Stimulated activated CD4-positive, alpha-beta T cell treated with anti-CD3 and anti-CD28 coated beads, Interleukin-2, amount 100 ng/mL, for 24 hours (primary cell): ENCODE data around the gene KAZN.

Experiments
- DNase-seq, 2 donors: peaks; one replicate each; pipeline ENCODE4 v3.0.0-alpha.2; 2020

The KAZN gene

GRCh38 chr1:15047237-15047636, 448.8 kb downstream of the KAZN start:
- DNase-seq, result no peak

- DNase-seq, result no peak
Observed at GRCh38 chr1:15048437-15048980, 450.0 kb downstream of the KAZN start.

GRCh38 chr1:15049067-15049466, 450.6 kb downstream of the KAZN start:
- DNase-seq, result no peak

- DNase-seq, result no peak
Observed at GRCh38 chr1:15051882-15052528, 453.5 kb downstream of the KAZN start.

- no peak for DNase-seq
Observed at GRCh38 chr1:15053153-15053552, 454.7 kb downstream of the KAZN start.

- DNase-seq, result no peak
Observed at GRCh38 chr1:15055736-15056415, 457.4 kb downstream of the KAZN start.

- no peak for DNase-seq
Observed at GRCh38 chr1:15056515-15057285, 458.2 kb downstream of the KAZN start.

- DNase-seq, result no peak
Observed at GRCh38 chr1:15057834-15058233, 459.3 kb downstream of the KAZN start.

GRCh38 chr1:15058261-15058660, 459.8 kb downstream of the KAZN start:
- DNase-seq, result no peak

- DNase-seq, result no peak
Observed at GRCh38 chr1:15060104-15060503, 461.6 kb downstream of the KAZN start.

GRCh38 chr1:15062479-15063099, 464.1 kb downstream of the KAZN start:
- no peak for DNase-seq

- no peak for DNase-seq
Observed at GRCh38 chr1:15063346-15063745, 464.9 kb downstream of the KAZN start.

- DNase-seq, result no peak
Observed at GRCh38 chr1:15063783-15064182, 465.3 kb downstream of the KAZN start.

- DNase-seq, result no peak
Observed at GRCh38 chr1:15064217-15064929, 465.9 kb downstream of the KAZN start.

- DNase-seq, result no peak
Observed at GRCh38 chr1:15065291-15065690, 466.8 kb downstream of the KAZN start.

- DNase-seq, result no peak
Observed at GRCh38 chr1:15065736-15066135, 467.3 kb downstream of the KAZN start.

- DNase-seq, result no peak
Observed at GRCh38 chr1:15066191-15066590, 467.7 kb downstream of the KAZN start.

- no peak for DNase-seq
Observed at GRCh38 chr1:15067148-15067547, 468.7 kb downstream of the KAZN start.

- no peak for DNase-seq
Observed at GRCh38 chr1:15068152-15068551, 469.7 kb downstream of the KAZN start.

- DNase-seq, result no peak
Observed at GRCh38 chr1:15068997-15069396, 470.5 kb downstream of the KAZN start.

- no peak for DNase-seq
Observed at GRCh38 chr1:15070145-15070748, 471.8 kb downstream of the KAZN start.

- DNase-seq, result no peak
Observed at GRCh38 chr1:15071936-15072335, 473.5 kb downstream of the KAZN start.
